H1 (cell line): Measurements from ENCODE around the gene DCUN1D2. TPM values are rescaled to one million over a fixed set of nuclear protein-coding genes. Genes with fewer than 3 reads are reported as not detected.

Experiments used
- CTCF ChIA-PET: fragments of 300-600 bp; sonication (Branson Sonifier 250); formaldehyde crosslinking; loops from one replicate; lab custom pipeline; 2021; ENCODE audit not compliant: partially characterized antibody; lab: Charles Lee
- POLR2A ChIA-PET: fragments of 300-600 bp; sonication (Branson Sonifier 250); formaldehyde crosslinking; loops from one replicate; lab custom pipeline; 2021; ENCODE audit warnings: inconsistent platforms; ENCODE audit not compliant: partially characterized antibody; lab: Charles Lee
- DNase-seq, 2 experiments: peaks; one replicate each; pipeline versions ENCODE4 v3.0.0 to v3.0.0-alpha.2; 2010 to 2022; ENCODE audit warnings: low spot score in 2 of 2, low read depth in 1 of 2, mixed read lengths in 1 of 2
- FAIRE-seq: peaks from 2 replicates; lab custom pipeline; 2011; peaks lifted over from hg19 to GRCh38; lab: Jason Lieb, UNC
- H2AFZ ChIP-seq: 2 replicates; pipeline ENCODE4 v1.8.1; 2012; ENCODE audit warnings: low read length, inconsistent platforms
- H2AK5ac ChIP-seq: 2 replicates; pipeline ENCODE4 v1.6.1; 2013; ENCODE audit warnings: low read depth, low read length
- H2BK120ac ChIP-seq: replicated peaks from 2 replicates; pipeline ENCODE3; 2013; ENCODE audit warnings: low read depth, low read length, inconsistent platforms
- H2BK12ac ChIP-seq: 2 replicates; pipeline ENCODE4 v1.6.1; 2013; ENCODE audit warnings: low read depth, low read length
- H2BK15ac ChIP-seq: 2 replicates; pipeline ENCODE4 v1.6.1; 2013; ENCODE audit warnings: low read length
- H2BK20ac ChIP-seq: 2 replicates; pipeline ENCODE4 v1.6.1; 2013; ENCODE audit warnings: low read length
- H2BK5ac ChIP-seq: 2 replicates; pipeline ENCODE4 v1.6.1; 2013; ENCODE audit warnings: low read depth, low read length
- H3K14ac ChIP-seq: 2 replicates; pipeline ENCODE4 v1.6.1; 2013; ENCODE audit warnings: inconsistent platforms; ENCODE audit not compliant: insufficient read length
- H3K18ac ChIP-seq: 2 replicates; pipeline ENCODE4 v1.6.1; 2013; ENCODE audit warnings: low read length; ENCODE audit errors: extremely low read depth
- H3K23ac ChIP-seq: 2 replicates; pipeline ENCODE4 v1.6.1; 2013; ENCODE audit warnings: inconsistent platforms; ENCODE audit not compliant: insufficient read length
- H3K23me2 ChIP-seq: 2 replicates; pipeline ENCODE4 v1.6.1; 2013; ENCODE audit warnings: low read depth, low read length
- H3K27ac ChIP-seq: 2 replicates; pipeline ENCODE4 v1.6.1; 2011; ENCODE audit warnings: low read depth, low read length, inconsistent platforms
- H3K27me3 ChIP-seq, 4 experiments: replicated peaks in 1 of 4; 1 replicate in 1 of 4; 2 replicates in 3 of 4; pipeline versions ENCODE4 v1.6.1 to v1.8.1; 2011 to 2013; ENCODE audit warnings: low read length in 3 of 4, mild to moderate bottlenecking in 3 of 4, inconsistent platforms in 2 of 4, mixed read lengths in 2 of 4, moderate library complexity in 1 of 4; ENCODE audit not compliant: control insufficient read depth in 3 of 4, insufficient read depth in 3 of 4; ENCODE audit errors: extremely low read depth in 1 of 4
- H3K36me3 ChIP-seq, 4 experiments: 2 replicates each; pipeline versions ENCODE4 v1.6.1 to v1.8.1; 2011 to 2013; ENCODE audit warnings: mild to moderate bottlenecking in 4 of 4, low read length in 3 of 4, moderate library complexity in 2 of 4, control low read depth in 1 of 4, inconsistent platforms in 1 of 4; ENCODE audit not compliant: insufficient read depth in 4 of 4, control insufficient read depth in 2 of 4
- H3K4ac ChIP-seq: replicated peaks from 2 replicates; pipeline ENCODE3; 2013; ENCODE audit warnings: low read length, low read depth, mixed read lengths, inconsistent platforms; ENCODE audit not compliant: insufficient read length
- H3K4me1 ChIP-seq, 4 experiments: replicated peaks in 1 of 4; 1 replicate in 1 of 4; 2 replicates in 3 of 4; pipeline versions ENCODE4 v1.6.1 to v1.8.1; 2011 to 2013; ENCODE audit warnings: low read length in 3 of 4, inconsistent platforms in 2 of 4, mixed read lengths in 1 of 4; ENCODE audit not compliant: insufficient read depth in 4 of 4, control insufficient read depth in 3 of 4
- H3K4me2 ChIP-seq, 2 experiments: 2 replicates each; pipeline versions ENCODE4 v1.6.1 to v1.8.1; 2011 to 2013; ENCODE audit warnings: low read depth in 2 of 2, low read length in 2 of 2, control low read depth in 1 of 2, inconsistent platforms in 1 of 2, mild to moderate bottlenecking in 1 of 2; ENCODE audit not compliant: insufficient read depth in 1 of 2
- H3K4me3 ChIP-seq, 4 experiments: fragments of 200-600, 300-600 bp in 1 of 4; sonication (generic), shearing (Covaris generic), sonication (Bioruptor Twin) in 1 of 4; 2 replicates each; pipeline versions ENCODE4 v1.5.1 to v1.8.1; 2011 to 2016; ENCODE audit warnings: low read length in 4 of 4, low read depth in 3 of 4, control low read depth in 2 of 4, inconsistent platforms in 2 of 4, mild to moderate bottlenecking in 2 of 4, mixed read lengths in 1 of 4, moderate library complexity in 1 of 4; ENCODE audit not compliant: insufficient read depth in 2 of 4; ENCODE audit errors: extremely low read depth in 1 of 4
- H3K56ac ChIP-seq: replicated peaks from 2 replicates; pipeline ENCODE3; 2013; ENCODE audit warnings: low read depth, mild to moderate bottlenecking, mixed read lengths, low read length, inconsistent platforms; ENCODE audit not compliant: insufficient read length
- H3K79me1 ChIP-seq: 2 replicates; pipeline ENCODE4 v1.6.1; 2013; ENCODE audit warnings: low read depth, low read length, control low read depth
- H3K79me2 ChIP-seq, 2 experiments: 2 replicates each; pipeline versions ENCODE4 v1.6.1 to v1.8.1; 2012 to 2013; ENCODE audit warnings: low read length in 2 of 2, mild to moderate bottlenecking in 2 of 2, inconsistent platforms in 1 of 2; ENCODE audit not compliant: insufficient read depth in 2 of 2, control insufficient read depth in 1 of 2
- H3K9ac ChIP-seq, 4 experiments: replicated peaks in 1 of 4; 1 replicate in 1 of 4; 2 replicates in 3 of 4; pipeline versions ENCODE4 v1.6.1 to v1.8.1; 2011 to 2013; ENCODE audit warnings: low read depth in 3 of 4, low read length in 3 of 4, control low read depth in 2 of 4, mild to moderate bottlenecking in 2 of 4, moderate library complexity in 2 of 4, inconsistent platforms in 1 of 4; ENCODE audit errors: extremely low read depth in 1 of 4
- H3K9me3 ChIP-seq, 2 experiments: 2 replicates each; pipeline versions ENCODE4 v1.6.1 to v1.8.1; 2012 to 2013; ENCODE audit warnings: mild to moderate bottlenecking in 2 of 2, moderate library complexity in 2 of 2, control low read depth in 1 of 2, inconsistent platforms in 1 of 2, low read depth in 1 of 2, low read length in 1 of 2, mixed read lengths in 1 of 2; ENCODE audit not compliant: insufficient read depth in 2 of 2
- H4K20me1 ChIP-seq, 2 experiments: replicated peaks in 1 of 2; 2 replicates each; pipeline versions ENCODE3 to v1.8.1; 2011 to 2013; ENCODE audit warnings: inconsistent platforms in 2 of 2, low read length in 2 of 2, mild to moderate bottlenecking in 1 of 2; ENCODE audit not compliant: insufficient read depth in 2 of 2, control insufficient read depth in 1 of 2
- H4K5ac ChIP-seq: 2 replicates; pipeline ENCODE4 v1.6.1; 2013; ENCODE audit warnings: low read length, low read depth, mixed read lengths, inconsistent platforms; ENCODE audit not compliant: insufficient read length
- H4K8ac ChIP-seq: 2 replicates; pipeline ENCODE4 v1.8.0; 2013; ENCODE audit warnings: mild to moderate bottlenecking, moderate library complexity, low read length, inconsistent platforms; ENCODE audit not compliant: insufficient read depth; ENCODE audit errors: extremely low read depth
- H4K91ac ChIP-seq: replicated peaks from 2 replicates; pipeline ENCODE3; 2013; ENCODE audit warnings: low read length, mixed read lengths, inconsistent platforms; ENCODE audit not compliant: insufficient read length
- ASH2L ChIP-seq: fragments of 200-600, 300-600 bp; sonication (generic); IDR thresholded peaks from one replicate; pipeline ENCODE4 v1.7.1; 2017; ENCODE audit warnings: low read length
- BACH1 ChIP-seq: IDR thresholded peaks from 2 replicates; pipeline ENCODE4 v1.6.1; 2012; ENCODE audit warnings: low read length, improper control_type of control experiment
- BRCA1 ChIP-seq: IDR thresholded peaks from 2 replicates; pipeline ENCODE4 v1.6.1; 2012; ENCODE audit warnings: low read depth, low read length, improper control_type of control experiment
- EGR1 ChIP-seq: IDR thresholded peaks from 2 replicates; pipeline ENCODE4 v1.6.1; 2011; ENCODE audit warnings: low read depth, low read length, borderline replicate concordance
- EP300 ChIP-seq, 2 experiments: IDR thresholded peaks; 1 replicate in 1 of 2; 2 replicates in 1 of 2; pipeline ENCODE4 v1.6.1; 2011 to 2012; ENCODE audit warnings: low read depth in 2 of 2, low read length in 2 of 2, mild to moderate bottlenecking in 2 of 2, borderline replicate concordance in 1 of 2, inconsistent platforms in 1 of 2, moderate library complexity in 1 of 2
- EZH2 ChIP-seq: fragments of 200-600 bp; sonication (generic); IDR thresholded peaks from 2 replicates; pipeline ENCODE4 v1.7.1; 2012; ENCODE audit warnings: low read depth, mild to moderate bottlenecking, moderate library complexity, low read length, inconsistent platforms; ENCODE audit not compliant: severe bottlenecking
- FOSL1 ChIP-seq: IDR thresholded peaks from 2 replicates; pipeline ENCODE4 v1.6.1; 2011; ENCODE audit warnings: mild to moderate bottlenecking, low read depth, low read length, moderate library complexity; ENCODE audit not compliant: insufficient read depth
- JUND ChIP-seq: IDR thresholded peaks from 2 replicates; pipeline ENCODE4 v1.6.1; 2011; ENCODE audit warnings: mild to moderate bottlenecking, improper control_type of control experiment, low read length
- KDM4A ChIP-seq: IDR thresholded peaks from one replicate; pipeline ENCODE4 v1.7.1; 2012; ENCODE audit warnings: low read depth, mild to moderate bottlenecking, moderate library complexity, low read length, inconsistent platforms; ENCODE audit not compliant: severe bottlenecking
- RAD21 ChIP-seq, 2 experiments: IDR thresholded peaks in 1 of 2; conservative IDR thresholded peaks in 1 of 2; 2 replicates each; pipeline ENCODE4 v1.6.1; 2011; ENCODE audit warnings: low read depth in 2 of 2, low read length in 2 of 2, improper control_type of control experiment in 1 of 2, inconsistent platforms in 1 of 2, mild to moderate bottlenecking in 1 of 2, moderate library complexity in 1 of 2
- SP2 ChIP-seq: IDR thresholded peaks from 2 replicates; pipeline ENCODE4 v1.6.1; 2012; ENCODE audit warnings: mild to moderate bottlenecking, low read length, inconsistent platforms
- TAF1 ChIP-seq: IDR thresholded peaks from 2 replicates; pipeline ENCODE4 v1.6.1; 2011; ENCODE audit warnings: mild to moderate bottlenecking, low read depth, low read length
- YY1 ChIP-seq: IDR thresholded peaks from 2 replicates; pipeline ENCODE4 v1.6.1; 2011; ENCODE audit warnings: low read depth, mild to moderate bottlenecking, low read length
- WGBS, 2 experiments: shearing (Covaris generic) in 1 of 2; methylation state at CpG; one replicate each; pipeline versions ENCODE4 v1.1.6 to v1.1.7; 2013 to 2015; ENCODE audit warnings: low lambda C conversion rate in 2 of 2, mixed read lengths in 2 of 2, inconsistent platforms in 1 of 2, low coverage in 1 of 2, missing lambda C conversion rate in 1 of 2; ENCODE audit not compliant: insufficient replicate concordance in 2 of 2, insufficient coverage in 1 of 2, insufficient read length in 1 of 2; ENCODE audit errors: extremely low coverage in 1 of 2, missing lambda C conversion rate in 1 of 2; 5-methylcytosine and 5-hydroxymethylcytosine counted together
- polyA plus RNA-seq, 7 experiments: library from polyadenylated mRNA; depleted of rRNA in 3 of 7; stranded (reverse) in 5 of 7; unstranded in 2 of 7; fragments of >200 nt in 5 of 7; fragments of 200-250 nt in 2 of 7; gene quantifications; 1 replicate in 5 of 7; 2 replicates in 1 of 7; 4 replicates in 1 of 7; pipeline versions ENCODE4 v1.2.1 to v1.2.3, GENCODE V29; 2011 to 2013; ENCODE audit warnings: missing spikeins in 2 of 7, mixed read lengths in 2 of 7
- total RNA-seq: library from RNA; stranded (reverse); fragmentation: NEBNext Ultra II Directional; extraction: Animal tissue kit (Norgen Biotek cat#: 25700); gene quantifications from 2 replicates; pipeline ENCODE4 v1.2.1, GENCODE V29; 2021

The DCUN1D2 gene
- total and polyA plus RNA-seq, 2 of the 8 experiments (the other 6 are each of a cell fraction or from before 2014, with no cell fraction given), result 19.5 to 35.3 TPM

GRCh38 chr13:113445791-113446487, 44.6 kb downstream of the DCUN1D2 start:
- DNase-seq (no peak), FAIRE-seq (no peak)
- Histone ChIP-seq H2BK5ac (no peak overlapping the region), H3K14ac (no peak overlapping the region), H3K79me2 (no peaks in the 10 kb centered on the region), H2BK12ac (no peak overlapping the region), H4K5ac (no peak overlapping the region), H2AFZ (no peak overlapping the region), H4K91ac (no peak overlapping the region), H3K9ac (no peak overlapping the region), H3K36me3 (peaks cover 0 to 2% (median 0%) of the 10 kb centered on the region in 4 experiments; a peak in 1 of 8 replicates), H3K4me3 (no peak overlapping the region), H2AK5ac (no peak overlapping the region), H3K4me1 (peaks cover 0 to 5% (median 0%) of the 10 kb centered on the region in 4 experiments; a peak in 2 of 7 replicates), H3K23ac (no peak overlapping the region), H3K27ac (no peak overlapping the region), H3K9me3 (peaks cover 0 to 3% of the 10 kb centered on the region in 2 experiments; a peak in 2 of 4 replicates), H3K4ac (no peak overlapping the region), H3K27me3 (no peaks in the 10 kb centered on the region), H2BK120ac (no peak overlapping the region), H3K4me2 (no peak overlapping the region), H4K20me1 (peaks cover 0 to 4% of the 10 kb centered on the region in 2 experiments), H2BK20ac (no peak overlapping the region), H3K18ac (no peak overlapping the region), H3K23me2 (no peaks in the 10 kb centered on the region), H4K8ac (peak overlapping the region; percentile 7; the same call in 1 of the 2 replicates), H2BK15ac (no peak overlapping the region), H3K79me1 (no peaks in the 10 kb centered on the region), H3K56ac (no peak overlapping the region)
- POLR2A ChIA-PET, result interaction anchor here (1.8 kb wide), 1 partner anchor 8 kb away, joined by 6 read pairs; the partner anchor contains the start of gene ADPRHL1
- CTCF ChIA-PET, result interaction anchor here (1.3 to 2.1 kb wide), 4 partner anchors 9 to 155 kb away, joined by 4 to 7 read pairs (median 6); no protein-coding TSS in a partner anchor
- 87% methylated on average over 15 of the region's 19 CpGs; no CpG with 5 or more reads in 1 of the 2 experiments for WGBS, 2 experiments
- TF ChIP-seq BACH1 (no peak), EP300 (IDR thresholded peaks at IDR 0.05; ENCODE audit: borderline replicate concordance in 1 of 2, low read depth in 2 of 2, low read length in 2 of 2) (no peak), ASH2L (no peak), FOSL1 (no peak), RAD21 (IDR thresholded peaks at IDR 0.05 in 1 of 2, conservative IDR thresholded peaks at IDR 0.05 in 1 of 2; ENCODE audit: low read depth in 2 of 2, low read length in 2 of 2) (no peak), YY1 (no peak), SP2 (no peak), EZH2 (no peak), TAF1 (no peak), BRCA1 (no peak), KDM4A (no peak), EGR1 (no peak), JUND (no peak)
